GM12875 (cell line): ENCODE measurements around the gene SF3B6.

Experiments used
- H3K4me3 ChIP-seq: one replicate; pipeline ENCODE4 v1.5.1; 2011; ENCODE audit warnings: low read depth, low read length, control low read depth
- CTCF ChIP-seq: IDR thresholded peaks from 2 replicates; pipeline ENCODE4 v1.5.1; 2011; ENCODE audit warnings: low read depth, mild to moderate bottlenecking, control low read depth, inconsistent platforms, low read length, moderate library complexity, borderline replicate concordance; ENCODE audit not compliant: insufficient read depth

The SF3B6 gene

GRCh38 chr2:24065341-24065740, 10.8 kb downstream of the SF3B6 start:
- no peak overlapping the region for H3K4me3 ChIP-seq
- no peak for TF ChIP-seq CTCF

DNA sequence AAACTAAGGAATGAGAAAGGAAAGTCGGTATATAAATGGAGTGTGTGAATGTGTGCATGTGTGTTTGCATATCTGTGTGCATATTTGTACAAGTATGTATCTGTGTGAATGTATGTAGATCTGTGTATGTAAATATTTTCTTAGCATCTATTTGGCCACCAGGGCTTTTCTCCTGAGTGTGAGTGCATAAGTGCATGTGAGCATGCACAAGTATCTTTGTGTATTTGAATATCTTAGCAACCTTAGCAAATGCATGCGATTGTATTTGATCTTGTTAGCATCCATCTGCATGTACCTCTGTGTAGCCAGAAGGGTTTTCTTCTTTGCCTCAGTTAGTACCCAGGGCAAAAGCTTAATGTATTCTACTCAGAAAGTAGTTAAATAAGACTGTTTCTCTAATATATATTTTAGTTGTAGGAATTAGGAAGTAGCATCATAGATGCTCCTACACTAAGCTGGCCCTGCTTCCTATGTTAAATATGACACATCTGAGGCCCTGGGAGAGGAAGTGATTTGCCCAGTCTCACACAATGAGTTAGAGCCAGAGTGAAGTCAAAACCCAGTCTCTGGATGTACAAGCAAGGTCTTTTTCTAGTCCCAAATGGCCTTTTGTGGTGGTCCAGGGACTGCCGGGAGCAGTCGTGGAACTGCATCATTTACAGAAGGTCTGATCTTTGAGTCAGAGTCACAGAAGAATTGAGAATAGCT, 17.4 kb downstream of the SF3B6 start:
- no peak overlapping the region for H3K4me3 ChIP-seq
- TF ChIP-seq CTCF, result no peak

DNA sequence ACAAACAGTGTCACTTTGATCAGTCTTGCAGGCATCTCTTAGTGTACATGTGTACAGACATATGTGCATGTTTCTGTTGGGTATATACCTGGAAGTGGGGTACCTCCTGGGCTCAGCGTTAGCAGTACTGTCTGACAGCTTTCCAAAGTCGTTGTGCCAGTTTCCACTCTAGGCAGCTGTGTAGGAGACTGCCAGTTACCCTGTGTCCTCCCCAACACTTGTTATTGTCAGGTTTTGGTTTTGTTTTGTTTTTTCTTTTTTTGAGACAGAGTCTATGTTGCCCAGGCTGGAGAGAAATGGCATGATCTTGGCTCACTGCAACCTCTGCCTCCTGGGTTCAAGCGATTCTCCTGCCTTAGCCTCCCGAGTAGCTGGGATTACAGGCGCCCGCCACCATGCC, 20.4 kb downstream of the SF3B6 start:
- H3K4me3 ChIP-seq, result no peak overlapping the region
- no peak for TF ChIP-seq CTCF

GRCh38 chr2:24054366-24055010, 21.6 kb downstream of the SF3B6 start:
- TF ChIP-seq CTCF, result no peak

DNA sequence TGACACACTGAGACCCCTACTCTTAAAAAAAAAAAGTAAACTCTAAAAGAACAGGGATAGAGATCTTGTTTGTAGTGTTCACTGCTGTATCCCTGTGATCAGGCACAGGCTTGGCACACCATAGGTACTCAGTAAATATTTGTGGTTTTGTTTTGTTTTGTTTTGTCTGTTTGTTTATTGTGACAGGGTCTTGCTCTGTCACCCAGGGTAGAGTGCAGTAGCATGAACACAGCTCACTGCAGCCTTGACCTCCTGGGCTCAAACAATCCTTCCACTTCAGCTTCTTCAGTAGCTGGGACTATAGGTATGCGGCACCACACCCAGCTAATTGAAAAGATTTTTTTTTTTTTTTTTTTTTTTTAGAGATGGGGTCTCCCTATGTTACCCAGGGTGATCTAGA, 23.2 kb downstream of the SF3B6 start:
- H3K4me3 ChIP-seq, result no peak overlapping the region
- no peak for TF ChIP-seq CTCF

More at GRCh38 chr2:24054366-24055010, 21.6 kb downstream of the SF3B6 start:
- H3K4me3 ChIP-seq, result no peak overlapping the region

DNA sequence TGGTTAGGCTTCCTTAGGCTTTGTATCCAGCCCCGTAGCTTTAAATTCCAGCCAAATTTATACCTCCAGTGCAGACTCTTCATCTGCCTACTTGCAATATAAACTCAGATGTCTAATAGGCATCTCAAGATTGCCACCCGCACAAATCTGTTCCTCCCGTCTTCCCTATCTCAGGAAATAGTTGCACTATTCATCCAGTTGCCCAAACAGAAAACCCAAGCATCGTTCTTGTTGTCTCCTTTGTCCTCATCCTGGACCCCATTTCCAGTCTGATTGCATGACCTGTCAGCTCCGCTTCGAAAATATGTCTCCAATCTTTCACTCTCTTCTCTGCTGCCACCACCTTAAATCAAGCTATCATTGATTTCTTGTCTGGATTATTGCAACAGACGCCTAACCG, 24.3 kb downstream of the SF3B6 start:
- no peak for TF ChIP-seq CTCF

GRCh38 chr2:24050041-24050979, 25.8 kb downstream of the SF3B6 start:
- TF ChIP-seq CTCF, result no peak
- H3K4me3 ChIP-seq, result no peak overlapping the region

More for the DNA sequence above, 24.3 kb downstream of the SF3B6 start:
- H3K4me3 ChIP-seq, result no peak overlapping the region
